ENCODE data around the gene PRG2. TPM values are rescaled to one million over a fixed set of nuclear protein-coding genes. Genes with fewer than 3 reads are reported as not detected.

The PRG2 gene
- total and polyA plus RNA-seq, 9 of the 15 experiments (the other 6 are each of a cell fraction or from before 2014, with no cell fraction given), result 1.8 to 78.0 (median 26.6) TPM

- peak; percentile 65; the same call in 1 of the 2 replicates for TF ChIP-seq TRIM25 (IDR thresholded peaks at IDR 0.05; ENCODE audit: borderline replicate concordance)
- 0 out of 2 replicates have a peak, but pooled peaks have one; percentile 30 for TF ChIP-seq KAT8 (IDR thresholded peaks at IDR 0.05; ENCODE audit: low read depth)
- TF ChIP-seq ZKSCAN3 (CRISPR knock-in tag; IDR thresholded peaks at IDR 0.05), result no peak
- TF ChIP-seq PHTF2 (CRISPR knock-in tag; IDR thresholded peaks at IDR 0.05), result no peak
- peak in 1 of 2 experiments; percentile 47; a peak in 1 of 4 replicates for TF ChIP-seq NONO (IDR thresholded peaks at IDR 0.05; ENCODE audit: low read depth in 2 of 2, low read length in 1 of 2)
- peak; percentile 55; the same call in 1 of the 2 replicates for TF ChIP-seq RNF2 (IDR thresholded peaks at IDR 0.05)
- no peak for TF ChIP-seq ZKSCAN1 (IDR thresholded peaks at IDR 0.05; ENCODE audit: low read depth, low read length)
- no peak for TF ChIP-seq GTF3C2 (IDR thresholded peaks at IDR 0.05; ENCODE audit: borderline replicate concordance, extremely low read depth, insufficient read length)
- TF ChIP-seq MGA (IDR thresholded peaks at IDR 0.05), result peak; percentile 59
- no peak for TF ChIP-seq KLF6 (CRISPR knock-in tag; IDR thresholded peaks at IDR 0.05; ENCODE audit: borderline replicate concordance)
These were observed 36.7 kb upstream of the PRG2 start, which contains the start of gene SLC43A3 (continued) for GRCh38 chr11:57426929-57427726.

All from K562 (cell line).